Measurements from ENCODE around the gene GTPBP4. TPM values are rescaled to one million over a fixed set of nuclear protein-coding genes. Genes with fewer than 3 reads are reported as not detected.

The GTPBP4 gene
- total RNA-seq, 3 donors from 2014 or later = 19.2 to 27.8 (median 26.6) TPM

- intact Hi-C loops (cut with DNase I, micrococcal nuclease) = no loop called here
- no peak for ATAC-seq
- H3K4me3 ChIP-seq = no peak overlapping the region
- H3K9me3 ChIP-seq = no peaks in the 10 kb centered on the region
- TF ChIP-seq CTCF (IDR thresholded peaks at IDR 0.05) = no peak
- H3K4me1 ChIP-seq (ENCODE audit: low read depth) = no peaks in the 10 kb centered on the region
- no peak for DNase-seq
- H3K36me3 ChIP-seq (ENCODE audit: low read depth) = no peaks in the 10 kb centered on the region
These were observed 25.0 kb upstream of the GTPBP4 start for GRCh38 chr10:963186-963585.

DNA sequence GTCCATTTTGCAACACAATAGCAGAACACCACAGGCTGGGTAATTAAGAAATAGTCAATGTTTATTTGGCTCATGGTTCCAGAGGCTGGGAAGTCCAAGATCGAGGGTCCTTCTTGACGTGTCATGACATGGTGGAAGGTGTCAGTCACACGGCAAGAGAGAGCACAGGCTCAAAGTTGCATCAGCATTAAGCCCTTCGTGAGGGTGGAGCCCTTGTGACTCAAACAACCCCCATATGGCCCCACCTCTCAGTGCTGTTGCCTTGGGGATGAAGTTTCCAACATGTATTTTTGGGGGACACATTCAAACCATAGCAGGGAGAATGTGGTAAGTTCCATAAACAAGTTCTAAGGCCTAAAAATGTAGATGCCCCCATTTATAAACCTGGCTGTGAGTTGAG is 24.6 kb upstream of the GTPBP4 start:
- Histone ChIP-seq H3K4me1 (ENCODE audit: low read depth) (no peaks in the 10 kb centered on the region), H3K36me3 (ENCODE audit: low read depth) (no peaks in the 10 kb centered on the region), H3K4me3 (no peak overlapping the region), H3K9me3 (no peaks in the 10 kb centered on the region)
- intact Hi-C loops (cut with DNase I, micrococcal nuclease) = no loop called here
- ATAC-seq (no peak), DNase-seq (no peak)
- no peak for TF ChIP-seq CTCF (IDR thresholded peaks at IDR 0.05)

- intact Hi-C loops (cut with DNase I, micrococcal nuclease) = no loop called here
- TF ChIP-seq CTCF (IDR thresholded peaks at IDR 0.05) = no peak
- no peak for ATAC-seq
These were observed 23.8 kb upstream of the GTPBP4 start for GRCh38 chr10:964321-964987.

GRCh38 chr10:964988-965417 is 23.2 kb upstream of the GTPBP4 start:
- no peaks in the 10 kb centered on the region for H3K9me3 ChIP-seq
- DNase-seq (no peak), ATAC-seq (no peak)
- no peak overlapping the region for H3K4me3 ChIP-seq
- no peaks in the 10 kb centered on the region for H3K36me3 ChIP-seq (ENCODE audit: low read depth)
- no peak for TF ChIP-seq CTCF (IDR thresholded peaks at IDR 0.05)
- H3K4me1 ChIP-seq (ENCODE audit: low read depth) = no peaks in the 10 kb centered on the region
- intact Hi-C loops (cut with DNase I, micrococcal nuclease) = no loop called here

More at GRCh38 chr10:964321-964987, 23.8 kb upstream of the GTPBP4 start:
- no peak overlapping the region for H3K4me3 ChIP-seq
- no peak for DNase-seq
- H3K4me1 ChIP-seq (ENCODE audit: low read depth) = no peaks in the 10 kb centered on the region
- no peaks in the 10 kb centered on the region for H3K36me3 ChIP-seq (ENCODE audit: low read depth)
- no peaks in the 10 kb centered on the region for H3K9me3 ChIP-seq

DNA sequence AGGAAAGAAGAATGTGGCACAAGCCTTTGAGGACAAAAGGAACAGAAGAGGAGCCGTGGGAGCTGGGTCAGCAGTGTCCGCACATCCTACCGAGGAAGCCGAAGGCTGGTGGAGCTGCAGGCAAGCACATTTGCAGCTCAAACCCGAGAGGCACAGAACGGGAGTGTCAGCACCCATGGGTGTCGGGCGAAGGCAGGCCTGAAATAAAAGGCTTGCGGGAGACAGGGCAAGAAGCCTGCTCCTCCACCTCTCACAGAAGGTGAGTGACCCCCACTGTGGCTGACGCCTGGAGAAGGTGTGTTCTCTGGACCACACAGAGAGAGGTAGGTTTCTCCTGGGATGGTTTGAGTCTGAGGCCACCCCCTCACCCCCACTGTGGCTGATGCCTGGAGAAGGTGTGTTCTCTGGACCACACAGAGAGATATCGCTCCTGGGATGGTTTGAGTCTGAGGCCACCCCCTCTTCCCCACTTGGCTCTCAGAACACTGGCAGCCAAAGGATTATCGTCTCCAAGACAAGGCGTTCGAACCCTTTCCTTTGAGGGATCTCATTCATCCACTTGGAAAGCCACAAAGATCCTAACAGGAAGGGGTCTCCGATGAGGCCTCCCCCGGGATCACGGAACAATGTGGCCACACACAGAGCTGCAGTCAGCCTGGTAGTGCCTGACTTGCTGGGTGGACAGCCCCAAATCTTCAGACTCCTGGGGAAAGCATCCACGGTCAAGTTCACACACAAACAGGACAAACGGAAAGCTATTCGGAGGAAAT is 21.6 kb upstream of the GTPBP4 start:
- ATAC-seq (no peak), DNase-seq (no peak)
- TF ChIP-seq CTCF (IDR thresholded peaks at IDR 0.05) = no peak
- H3K36me3 ChIP-seq (ENCODE audit: low read depth) = no peaks in the 10 kb centered on the region
- peaks cover 12% of the 10 kb centered on the region for H3K4me1 ChIP-seq (ENCODE audit: low read depth)
- no peaks in the 10 kb centered on the region for H3K9me3 ChIP-seq
- intact Hi-C loops (cut with DNase I, micrococcal nuclease) = no loop called here
- H3K4me3 ChIP-seq = no peak overlapping the region

Measured in mucosa of descending colon (tissue), 3 donors.